HepG2 (cell line): ENCODE results near the gene HNF1B. TPM values are rescaled to one million over a fixed set of nuclear protein-coding genes. Genes with fewer than 3 reads are reported as not detected.

Source experiments
- CHD2 ChIP-seq: IDR thresholded peaks from 2 replicates; pipeline ENCODE4 v1.6.1; 2011; ENCODE audit warnings: low read depth, low read length, improper control_type of control experiment
- CREB3 ChIP-seq: sonication (generic); formaldehyde crosslinking; IDR thresholded peaks from 2 replicates; pipeline ENCODE4 v1.5.0; 2020; ENCODE audit warnings: missing genetic modification reagents
- KLF13 ChIP-seq: sonication (generic); formaldehyde crosslinking; IDR thresholded peaks from 2 replicates; pipeline ENCODE4 v1.4.0; 2020; ENCODE audit warnings: mild to moderate bottlenecking, missing genetic modification reagents
- KLF15 ChIP-seq: sonication (generic); formaldehyde crosslinking; IDR thresholded peaks from 2 replicates; pipeline ENCODE4 v1.8.1; 2023; ENCODE audit warnings: borderline replicate concordance, mild to moderate bottlenecking, inconsistent platforms, missing genetic modification reagents, mixed read lengths
- KLF16 ChIP-seq, 2 experiments: sonication (generic) in 1 of 2; formaldehyde crosslinking in 1 of 2; IDR thresholded peaks; 2 replicates each; pipeline versions ENCODE4 v1.6.1 to v1.8.0; 2016 to 2023; ENCODE audit warnings: missing genetic modification reagents in 2 of 2, missing compliant biosample characterization in 1 of 2
- POLR2A ChIP-seq, 2 experiments: IDR thresholded peaks; 2 replicates each; pipeline ENCODE4 v1.6.1; 2011; ENCODE audit warnings: low read depth in 2 of 2, low read length in 2 of 2, mild to moderate bottlenecking in 1 of 2, moderate library complexity in 1 of 2; ENCODE audit not compliant: insufficient read depth in 1 of 2
- ZNF17 ChIP-seq: sonication (generic); formaldehyde crosslinking; IDR thresholded peaks from 2 replicates; pipeline ENCODE4 v1.5.0; 2020; ENCODE audit warnings: mild to moderate bottlenecking, missing genetic modification reagents
- ZNF263 ChIP-seq: sonication (generic); formaldehyde crosslinking; IDR thresholded peaks from 2 replicates; pipeline ENCODE4 v1.4.0; 2020; ENCODE audit warnings: missing genetic modification reagents
- ZNF451 ChIP-seq: sonication (generic); formaldehyde crosslinking; IDR thresholded peaks from 2 replicates; pipeline ENCODE4 v1.5.0; 2020; ENCODE audit warnings: mild to moderate bottlenecking, missing genetic modification reagents
- ZSCAN9 ChIP-seq: IDR thresholded peaks from 2 replicates; pipeline ENCODE4 v1.6.1; 2016; ENCODE audit warnings: borderline replicate concordance
- polyA plus RNA-seq, 8 experiments: library from polyadenylated mRNA; depleted of rRNA in 3 of 8; stranded (reverse) in 7 of 8; unstranded in 1 of 8; fragments of >200 nt; fragmentation: Illumina TruSeq in 4 of 8; extraction: Trizol in 4 of 8; gene quantifications; 2 replicates each; pipeline versions ENCODE4 v1.2.1 to v1.2.3, GENCODE V29; 2011 to 2016; ENCODE audit warnings: low read depth in 4 of 8, missing spikeins in 1 of 8, mixed read lengths in 1 of 8; ENCODE audit not compliant: insufficient read depth in 1 of 8
- total RNA-seq, 5 experiments: library from RNA; depleted of rRNA; stranded (reverse); fragments of >200 nt; fragmentation: Illumina TruSeq; extraction: Trizol; gene quantifications; 2 replicates each; pipeline ENCODE4 v1.2.3, GENCODE V29; 2016; ENCODE audit warnings: low read depth in 1 of 5
- TF ChIP-seq, protein P1 (sequence below): IDR thresholded peaks from 2 replicates; pipeline ENCODE4 v1.6.1; 2018; ENCODE audit warnings: missing genetic modification reagents, mild to moderate bottlenecking, missing compliant biosample characterization
- TF ChIP-seq, protein P2 (sequence below): sonication (generic); formaldehyde crosslinking; IDR thresholded peaks from 2 replicates; pipeline ENCODE4 v1.4.0; 2020; ENCODE audit warnings: missing genetic modification reagents
- TF ChIP-seq, protein P3 (sequence below): IDR thresholded peaks from 2 replicates; pipeline ENCODE4 v1.6.1; 2016; ENCODE audit warnings: mild to moderate bottlenecking
- TF ChIP-seq, protein P4 (sequence below): sonication (generic); formaldehyde crosslinking; IDR thresholded peaks from 2 replicates; pipeline ENCODE4 v1.9.0; 2021; ENCODE audit warnings: missing genetic modification reagents, borderline replicate concordance
- TF ChIP-seq, protein P5 (sequence below): IDR thresholded peaks from 2 replicates; pipeline ENCODE4 v1.6.1; 2016; ENCODE audit warnings: missing genetic modification reagents, missing compliant biosample characterization
- TF ChIP-seq, protein P6 (sequence below): IDR thresholded peaks from 2 replicates; pipeline ENCODE4 v1.6.1; 2016; ENCODE audit warnings: mild to moderate bottlenecking, missing biosample characterization, missing genetic modification reagents

The HNF1B gene
- total and polyA plus RNA-seq, 2 of the 13 experiments (the other 11 are each of a cell fraction or from before 2014, with no cell fraction given), result 1.9 to 5.3 TPM

- TF ChIP-seq, protein P1, sequence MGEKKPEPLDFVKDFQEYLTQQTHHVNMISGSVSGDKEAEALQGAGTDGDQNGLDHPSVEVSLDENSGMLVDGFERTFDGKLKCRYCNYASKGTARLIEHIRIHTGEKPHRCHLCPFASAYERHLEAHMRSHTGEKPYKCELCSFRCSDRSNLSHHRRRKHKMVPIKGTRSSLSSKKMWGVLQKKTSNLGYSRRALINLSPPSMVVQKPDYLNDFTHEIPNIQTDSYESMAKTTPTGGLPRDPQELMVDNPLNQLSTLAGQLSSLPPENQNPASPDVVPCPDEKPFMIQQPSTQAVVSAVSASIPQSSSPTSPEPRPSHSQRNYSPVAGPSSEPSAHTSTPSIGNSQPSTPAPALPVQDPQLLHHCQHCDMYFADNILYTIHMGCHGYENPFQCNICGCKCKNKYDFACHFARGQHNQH (CRISPR knock-in tag), result peak; percentile 40; the same call in 1 of the 2 replicates
- TF ChIP-seq ZNF451 (CRISPR knock-in tag), result no peak
- TF ChIP-seq, protein P2, sequence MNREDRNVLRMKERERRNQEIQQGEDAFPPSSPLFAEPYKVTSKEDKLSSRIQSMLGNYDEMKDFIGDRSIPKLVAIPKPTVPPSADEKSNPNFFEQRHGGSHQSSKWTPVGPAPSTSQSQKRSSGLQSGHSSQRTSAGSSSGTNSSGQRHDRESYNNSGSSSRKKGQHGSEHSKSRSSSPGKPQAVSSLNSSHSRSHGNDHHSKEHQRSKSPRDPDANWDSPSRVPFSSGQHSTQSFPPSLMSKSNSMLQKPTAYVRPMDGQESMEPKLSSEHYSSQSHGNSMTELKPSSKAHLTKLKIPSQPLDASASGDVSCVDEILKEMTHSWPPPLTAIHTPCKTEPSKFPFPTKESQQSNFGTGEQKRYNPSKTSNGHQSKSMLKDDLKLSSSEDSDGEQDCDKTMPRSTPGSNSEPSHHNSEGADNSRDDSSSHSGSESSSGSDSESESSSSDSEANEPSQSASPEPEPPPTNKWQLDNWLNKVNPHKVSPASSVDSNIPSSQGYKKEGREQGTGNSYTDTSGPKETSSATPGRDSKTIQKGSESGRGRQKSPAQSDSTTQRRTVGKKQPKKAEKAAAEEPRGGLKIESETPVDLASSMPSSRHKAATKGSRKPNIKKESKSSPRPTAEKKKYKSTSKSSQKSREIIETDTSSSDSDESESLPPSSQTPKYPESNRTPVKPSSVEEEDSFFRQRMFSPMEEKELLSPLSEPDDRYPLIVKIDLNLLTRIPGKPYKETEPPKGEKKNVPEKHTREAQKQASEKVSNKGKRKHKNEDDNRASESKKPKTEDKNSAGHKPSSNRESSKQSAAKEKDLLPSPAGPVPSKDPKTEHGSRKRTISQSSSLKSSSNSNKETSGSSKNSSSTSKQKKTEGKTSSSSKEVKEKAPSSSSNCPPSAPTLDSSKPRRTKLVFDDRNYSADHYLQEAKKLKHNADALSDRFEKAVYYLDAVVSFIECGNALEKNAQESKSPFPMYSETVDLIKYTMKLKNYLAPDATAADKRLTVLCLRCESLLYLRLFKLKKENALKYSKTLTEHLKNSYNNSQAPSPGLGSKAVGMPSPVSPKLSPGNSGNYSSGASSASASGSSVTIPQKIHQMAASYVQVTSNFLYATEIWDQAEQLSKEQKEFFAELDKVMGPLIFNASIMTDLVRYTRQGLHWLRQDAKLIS, result no peak
- no peak for TF ChIP-seq CHD2
- TF ChIP-seq CREB3 (CRISPR knock-in tag), result no peak
- no peak for TF ChIP-seq KLF15 (CRISPR knock-in tag)
- no peak for TF ChIP-seq ZSCAN9
- TF ChIP-seq, protein P3, sequence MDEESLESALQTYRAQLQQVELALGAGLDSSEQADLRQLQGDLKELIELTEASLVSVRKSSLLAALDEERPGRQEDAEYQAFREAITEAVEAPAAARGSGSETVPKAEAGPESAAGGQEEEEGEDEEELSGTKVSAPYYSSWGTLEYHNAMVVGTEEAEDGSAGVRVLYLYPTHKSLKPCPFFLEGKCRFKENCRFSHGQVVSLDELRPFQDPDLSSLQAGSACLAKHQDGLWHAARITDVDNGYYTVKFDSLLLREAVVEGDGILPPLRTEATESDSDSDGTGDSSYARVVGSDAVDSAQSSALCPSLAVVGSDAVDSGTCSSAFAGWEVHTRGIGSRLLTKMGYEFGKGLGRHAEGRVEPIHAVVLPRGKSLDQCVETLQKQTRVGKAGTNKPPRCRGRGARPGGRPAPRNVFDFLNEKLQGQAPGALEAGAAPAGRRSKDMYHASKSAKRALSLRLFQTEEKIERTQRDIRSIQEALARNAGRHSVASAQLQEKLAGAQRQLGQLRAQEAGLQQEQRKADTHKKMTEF, result no peak
- TF ChIP-seq POLR2A (IDR thresholded peaks at IDR 0.05; ENCODE audit: insufficient read depth in 1 of 2, low read depth in 2 of 2, low read length in 2 of 2), result no peak
- TF ChIP-seq, protein P4, sequence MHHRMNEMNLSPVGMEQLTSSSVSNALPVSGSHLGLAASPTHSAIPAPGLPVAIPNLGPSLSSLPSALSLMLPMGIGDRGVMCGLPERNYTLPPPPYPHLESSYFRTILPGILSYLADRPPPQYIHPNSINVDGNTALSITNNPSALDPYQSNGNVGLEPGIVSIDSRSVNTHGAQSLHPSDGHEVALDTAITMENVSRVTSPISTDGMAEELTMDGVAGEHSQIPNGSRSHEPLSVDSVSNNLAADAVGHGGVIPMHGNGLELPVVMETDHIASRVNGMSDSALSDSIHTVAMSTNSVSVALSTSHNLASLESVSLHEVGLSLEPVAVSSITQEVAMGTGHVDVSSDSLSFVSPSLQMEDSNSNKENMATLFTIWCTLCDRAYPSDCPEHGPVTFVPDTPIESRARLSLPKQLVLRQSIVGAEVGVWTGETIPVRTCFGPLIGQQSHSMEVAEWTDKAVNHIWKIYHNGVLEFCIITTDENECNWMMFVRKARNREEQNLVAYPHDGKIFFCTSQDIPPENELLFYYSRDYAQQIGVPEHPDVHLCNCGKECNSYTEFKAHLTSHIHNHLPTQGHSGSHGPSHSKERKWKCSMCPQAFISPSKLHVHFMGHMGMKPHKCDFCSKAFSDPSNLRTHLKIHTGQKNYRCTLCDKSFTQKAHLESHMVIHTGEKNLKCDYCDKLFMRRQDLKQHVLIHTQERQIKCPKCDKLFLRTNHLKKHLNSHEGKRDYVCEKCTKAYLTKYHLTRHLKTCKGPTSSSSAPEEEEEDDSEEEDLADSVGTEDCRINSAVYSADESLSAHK, result no peak
- TF ChIP-seq KLF13 (CRISPR knock-in tag), result no peak
- TF ChIP-seq, protein P5, sequence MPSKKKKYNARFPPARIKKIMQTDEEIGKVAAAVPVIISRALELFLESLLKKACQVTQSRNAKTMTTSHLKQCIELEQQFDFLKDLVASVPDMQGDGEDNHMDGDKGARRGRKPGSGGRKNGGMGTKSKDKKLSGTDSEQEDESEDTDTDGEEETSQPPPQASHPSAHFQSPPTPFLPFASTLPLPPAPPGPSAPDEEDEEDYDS, result no peak
- 0 out of 4 replicates have a peak, but pooled peaks of 1 of the 2 experiments have one; percentile 52 for TF ChIP-seq KLF16 (CRISPR knock-in tag; IDR thresholded peaks at IDR 0.05)
- no peak for TF ChIP-seq ZNF17 (CRISPR knock-in tag)
- TF ChIP-seq, protein P6, sequence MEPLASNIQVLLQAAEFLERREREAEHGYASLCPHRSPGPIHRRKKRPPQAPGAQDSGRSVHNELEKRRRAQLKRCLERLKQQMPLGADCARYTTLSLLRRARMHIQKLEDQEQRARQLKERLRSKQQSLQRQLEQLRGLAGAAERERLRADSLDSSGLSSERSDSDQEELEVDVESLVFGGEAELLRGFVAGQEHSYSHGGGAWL (CRISPR knock-in tag), result no peak
- peak; percentile 94 for TF ChIP-seq ZNF263
These were observed 26.0 kb upstream of the HNF1B start (continued) for GRCh38 chr17:37770631-37771518.
